Activated CD8-positive, alpha-beta memory T cell treated with anti-CD3 and anti-CD28 coated beads, Interleukin-2, amount 50 U/mL, for 24 hours (primary cell): ENCODE measurements around the gene GPC6.

ENCODE experiments used
- DNase-seq: peaks from one replicate; pipeline ENCODE4 v3.0.0-alpha.2; 2020; ENCODE audit errors: extremely low read depth

GPC6 gene

GRCh38 chr13:93268327-93269028, 41.9 kb downstream of the GPC6 start:
- DNase-seq, result no peak

GRCh38 chr13:93270769-93271742, 44.4 kb downstream of the GPC6 start:
- DNase-seq, result no peak

- DNase-seq, result no peak
Measured at GRCh38 chr13:93279982-93280381, 53.4 kb downstream of the GPC6 start.

- no peak for DNase-seq
Measured at GRCh38 chr13:93280688-93281087, 54.1 kb downstream of the GPC6 start.

GRCh38 chr13:93283255-93283654, 56.6 kb downstream of the GPC6 start:
- DNase-seq, result no peak

GRCh38 chr13:93284064-93284463, 57.5 kb downstream of the GPC6 start:
- DNase-seq, result no peak

- DNase-seq, result no peak
Measured at GRCh38 chr13:93286047-93286446, 59.4 kb downstream of the GPC6 start.

- DNase-seq, result no peak
Measured at GRCh38 chr13:93289053-93289452, 62.4 kb downstream of the GPC6 start.

GRCh38 chr13:93289842-93290241, 63.2 kb downstream of the GPC6 start:
- DNase-seq, result no peak

- no peak for DNase-seq
Measured at GRCh38 chr13:93290503-93290902, 63.9 kb downstream of the GPC6 start.

- no peak for DNase-seq
Measured at GRCh38 chr13:93292366-93292765, 65.8 kb downstream of the GPC6 start.

GRCh38 chr13:93293710-93294109, 67.1 kb downstream of the GPC6 start:
- DNase-seq, result no peak

GRCh38 chr13:93296584-93296983, 70.0 kb downstream of the GPC6 start:
- no peak for DNase-seq

- no peak for DNase-seq
Measured at GRCh38 chr13:93298713-93299112, 72.1 kb downstream of the GPC6 start.

GRCh38 chr13:93304134-93304533, 77.5 kb downstream of the GPC6 start:
- DNase-seq, result no peak

- no peak for DNase-seq
Measured at GRCh38 chr13:93304868-93305613, 78.4 kb downstream of the GPC6 start.

GRCh38 chr13:93305886-93306285, 79.3 kb downstream of the GPC6 start:
- no peak for DNase-seq

- no peak for DNase-seq
Measured at GRCh38 chr13:93307136-93307535, 80.5 kb downstream of the GPC6 start.

GRCh38 chr13:93307651-93308050, 81.0 kb downstream of the GPC6 start:
- DNase-seq, result no peak

- DNase-seq, result no peak
Measured at GRCh38 chr13:93309886-93310523, 83.4 kb downstream of the GPC6 start.

GRCh38 chr13:93316841-93317240, 90.2 kb downstream of the GPC6 start:
- no peak for DNase-seq
